ENCODE measurements around the gene INPP5J. TPM values are rescaled to one million over a fixed set of nuclear protein-coding genes. Genes with fewer than 3 reads are reported as not detected.

INPP5J gene
- total and polyA plus RNA-seq, 9 donors = 0.63 to 3.1 (median 1.1) TPM

DNA sequence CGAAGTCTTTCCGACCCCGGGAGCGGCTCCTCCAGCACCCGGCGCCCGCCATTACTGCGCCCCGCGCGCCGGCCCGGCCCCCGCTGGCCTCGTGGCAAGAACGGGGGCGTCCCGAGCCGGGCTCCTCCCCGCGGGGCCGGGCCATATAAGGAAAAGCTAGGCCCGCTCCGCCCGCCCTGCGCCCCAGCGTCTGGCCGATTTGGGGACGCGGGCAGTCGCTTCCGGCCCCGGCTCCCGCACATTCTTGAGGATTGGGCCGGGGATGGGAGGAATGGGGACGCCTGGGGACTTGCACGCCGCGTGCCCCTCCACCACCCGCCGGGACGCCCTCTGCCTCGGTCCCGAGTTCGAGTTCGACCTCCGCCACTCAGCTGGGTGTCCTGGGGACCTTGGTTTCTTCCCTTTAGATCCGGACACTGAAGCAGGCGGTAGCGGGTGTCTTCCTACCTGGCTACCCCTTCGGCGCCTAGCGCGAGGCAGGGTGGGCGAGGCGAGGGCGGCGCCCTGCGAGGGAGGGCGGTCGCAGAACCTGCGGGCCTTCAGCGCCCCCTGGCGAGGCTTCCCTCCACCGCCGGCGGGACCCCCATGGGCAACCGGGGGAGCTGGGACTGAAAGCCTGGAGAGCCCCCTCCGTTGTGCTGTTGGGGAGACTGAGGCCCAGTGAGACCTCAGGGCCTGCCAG, 37.8 kb upstream of the INPP5J start:
- WGBS, 3 donors = 0 to 1% (median 1%) methylated on average over 46 to 69 of the region's 69 CpGs
- Histone ChIP-seq H3K27me3 (no peaks in the 10 kb centered on the region), H3K4me3 (peak overlapping the region; percentile 88), H3K36me3 (no peaks in the 10 kb centered on the region), H3K4me1 (ENCODE audit: insufficient read depth) (peaks cover 14% of the 10 kb centered on the region), H3K9me3 (no peaks in the 10 kb centered on the region), H3K27ac (peak overlapping the region; percentile 40 to 82)
- intact Hi-C loops (cut with DNase I) = loop anchor here (2.0 to 10.0 kb wide), 6 partner anchors 48 to 440 kb away; partner anchors contain the start of genes MORC2 (in 3 of the 4) and TUG1 (in 3 of the 4)
- peak; percentile 84 to 91 (median 88) for DNase-seq
- peak; percentile 54 for TF ChIP-seq POLR2A (IDR thresholded peaks at IDR 0.05)
- TF ChIP-seq EP300 (IDR thresholded peaks at IDR 0.05) = no peak
- TF ChIP-seq, protein P1, sequence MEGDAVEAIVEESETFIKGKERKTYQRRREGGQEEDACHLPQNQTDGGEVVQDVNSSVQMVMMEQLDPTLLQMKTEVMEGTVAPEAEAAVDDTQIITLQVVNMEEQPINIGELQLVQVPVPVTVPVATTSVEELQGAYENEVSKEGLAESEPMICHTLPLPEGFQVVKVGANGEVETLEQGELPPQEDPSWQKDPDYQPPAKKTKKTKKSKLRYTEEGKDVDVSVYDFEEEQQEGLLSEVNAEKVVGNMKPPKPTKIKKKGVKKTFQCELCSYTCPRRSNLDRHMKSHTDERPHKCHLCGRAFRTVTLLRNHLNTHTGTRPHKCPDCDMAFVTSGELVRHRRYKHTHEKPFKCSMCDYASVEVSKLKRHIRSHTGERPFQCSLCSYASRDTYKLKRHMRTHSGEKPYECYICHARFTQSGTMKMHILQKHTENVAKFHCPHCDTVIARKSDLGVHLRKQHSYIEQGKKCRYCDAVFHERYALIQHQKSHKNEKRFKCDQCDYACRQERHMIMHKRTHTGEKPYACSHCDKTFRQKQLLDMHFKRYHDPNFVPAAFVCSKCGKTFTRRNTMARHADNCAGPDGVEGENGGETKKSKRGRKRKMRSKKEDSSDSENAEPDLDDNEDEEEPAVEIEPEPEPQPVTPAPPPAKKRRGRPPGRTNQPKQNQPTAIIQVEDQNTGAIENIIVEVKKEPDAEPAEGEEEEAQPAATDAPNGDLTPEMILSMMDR (IDR thresholded peaks at IDR 0.05) = peak; percentile 89 to 96 (median 91)

DNA sequence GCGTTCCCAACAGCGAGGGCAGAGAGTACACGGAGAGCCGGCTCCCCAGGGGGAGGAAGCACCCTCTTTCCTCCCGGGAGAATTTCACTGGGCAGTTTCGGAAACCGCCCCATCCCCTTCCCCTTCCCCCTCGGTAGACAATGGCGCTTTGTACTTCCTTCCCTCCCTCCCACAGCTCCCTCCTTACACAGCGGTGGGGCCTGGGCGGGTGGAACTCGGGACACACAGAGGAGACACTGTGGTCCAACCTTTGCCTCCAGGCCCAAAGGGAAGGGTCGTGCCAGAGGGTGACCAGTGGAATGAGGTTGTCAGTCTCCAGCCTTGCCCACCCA, 37.3 kb upstream of the INPP5J start:
- intact Hi-C loops (cut with DNase I) = loop anchor here (2.0 to 10.0 kb wide), 5 partner anchors 62 to 441 kb away; partner anchors contain the start of genes MORC2 (in 2 of the 4) and TUG1 (in 2 of the 4)
- 13 to 22% (median 17%) methylated on average over 13 of the region's 13 CpGs for WGBS, 3 donors
- DNase-seq = no peak
- H3K36me3 ChIP-seq = no peaks in the 10 kb centered on the region
- H3K27me3 ChIP-seq = no peaks in the 10 kb centered on the region
- H3K4me1 ChIP-seq (ENCODE audit: insufficient read depth) = peaks cover 14% of the 10 kb centered on the region
- TF ChIP-seq EP300 (IDR thresholded peaks at IDR 0.05) (no peak), POLR2A (IDR thresholded peaks at IDR 0.05) (no peak)
- TF ChIP-seq, protein P1 (IDR thresholded peaks at IDR 0.05) = peak in 1 of 3 donors; percentile 4
- H3K4me3 ChIP-seq = peak overlapping the region; percentile 88
- H3K9me3 ChIP-seq = no peaks in the 10 kb centered on the region
- H3K27ac ChIP-seq = peak overlapping the region; percentile 40 to 82

DNA sequence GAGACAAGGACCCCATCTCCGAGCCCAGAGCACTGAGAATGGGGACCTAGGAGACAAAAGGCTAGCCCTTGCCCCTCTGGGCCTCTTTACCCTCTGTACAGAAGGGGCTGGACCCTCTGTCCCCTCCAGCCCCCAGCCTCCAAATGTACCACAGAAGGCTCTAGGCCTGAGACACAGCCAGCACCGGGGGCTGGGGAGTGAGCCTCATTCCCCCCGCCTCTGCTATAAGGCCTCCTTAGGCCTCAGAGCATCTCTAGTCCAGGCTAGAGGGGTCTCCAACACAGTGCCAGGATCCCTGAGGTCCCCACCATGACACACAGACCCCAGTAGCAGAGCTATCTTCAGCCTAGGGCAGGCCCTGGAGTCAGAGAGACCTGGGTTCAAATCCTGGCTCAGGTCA, 36.8 kb upstream of the INPP5J start:
- Histone ChIP-seq H3K4me1 (ENCODE audit: insufficient read depth) (peaks cover 14% of the 10 kb centered on the region), H3K36me3 (no peaks in the 10 kb centered on the region), H3K27me3 (no peaks in the 10 kb centered on the region), H3K4me3 (no peak overlapping the region), H3K27ac (peak overlapping the region in 1 of 2 donors; percentile 40), H3K9me3 (no peaks in the 10 kb centered on the region)
- TF ChIP-seq POLR2A (IDR thresholded peaks at IDR 0.05) (no peak), EP300 (IDR thresholded peaks at IDR 0.05) (no peak)
- TF ChIP-seq, protein P1 (IDR thresholded peaks at IDR 0.05) = no peak
- peak in 1 of 5 donors; percentile 29 for DNase-seq
- intact Hi-C loops (cut with DNase I) = loop anchor here (2.0 to 10.0 kb wide), 5 partner anchors 61 to 441 kb away; partner anchors contain the start of genes MORC2 (in 2 of the 4) and TUG1 (in 2 of the 4)
- 71 to 76% (median 75%) methylated on average over 3 of the region's 3 CpGs for WGBS, 3 donors

DNA sequence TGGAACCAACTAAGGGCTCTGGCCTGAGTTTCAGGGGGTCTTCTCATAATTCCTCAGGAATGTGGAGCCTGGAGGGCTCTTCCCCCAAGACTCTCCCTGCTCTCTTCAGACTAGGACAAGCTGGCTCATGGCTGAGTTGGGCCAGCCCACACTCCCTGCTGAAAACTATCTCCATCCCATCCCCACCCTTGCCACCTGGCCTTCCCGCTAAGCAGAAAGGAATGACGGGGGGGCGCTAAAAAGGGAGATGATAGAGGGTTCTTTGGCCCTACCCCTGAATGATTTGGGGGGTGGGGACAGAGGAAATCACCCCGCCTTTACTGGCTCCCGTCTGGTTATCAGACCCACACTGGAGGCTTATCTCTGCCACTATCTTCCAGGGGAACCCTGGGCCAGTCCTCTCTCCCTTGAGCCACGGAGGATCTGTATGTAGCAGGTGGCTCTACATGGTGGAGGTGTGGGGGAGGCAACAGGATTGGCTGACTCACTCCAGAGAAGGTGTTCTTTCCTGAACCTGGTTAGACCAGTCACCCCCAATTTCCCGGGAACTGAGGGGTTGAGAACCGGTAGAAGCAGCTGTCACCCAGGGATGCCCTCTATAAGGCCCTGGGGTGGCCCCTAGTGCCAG, 35.9 kb upstream of the INPP5J start:
- TF ChIP-seq POLR2A (IDR thresholded peaks at IDR 0.05) (no peak), EP300 (IDR thresholded peaks at IDR 0.05) (no peak)
- TF ChIP-seq, protein P1 (IDR thresholded peaks at IDR 0.05) = no peak
- WGBS, 3 donors = 62 to 71% (median 69%) methylated on average over 8 of the region's 8 CpGs
- Histone ChIP-seq H3K27me3 (no peaks in the 10 kb centered on the region), H3K4me3 (no peak overlapping the region), H3K36me3 (no peaks in the 10 kb centered on the region), H3K27ac (no peak overlapping the region), H3K9me3 (no peaks in the 10 kb centered on the region), H3K4me1 (ENCODE audit: insufficient read depth) (peaks cover 13% of the 10 kb centered on the region)
- intact Hi-C loops (cut with DNase I) = loop anchor here (5.0 to 10.0 kb wide), 4 partner anchors 60 to 442 kb away; partner anchors contain the start of genes MORC2 (in 2 of the 4) and TUG1 (in 2 of the 4)
- peak in 1 of 5 donors; percentile 31 for DNase-seq

All from ovary (tissue), 9 donors.